ENCODE results near the gene MINDY4.
A peak's percentile ranks its signal among the peaks of the same experiment; 100 is the strongest.

The MINDY4 gene

DNA sequence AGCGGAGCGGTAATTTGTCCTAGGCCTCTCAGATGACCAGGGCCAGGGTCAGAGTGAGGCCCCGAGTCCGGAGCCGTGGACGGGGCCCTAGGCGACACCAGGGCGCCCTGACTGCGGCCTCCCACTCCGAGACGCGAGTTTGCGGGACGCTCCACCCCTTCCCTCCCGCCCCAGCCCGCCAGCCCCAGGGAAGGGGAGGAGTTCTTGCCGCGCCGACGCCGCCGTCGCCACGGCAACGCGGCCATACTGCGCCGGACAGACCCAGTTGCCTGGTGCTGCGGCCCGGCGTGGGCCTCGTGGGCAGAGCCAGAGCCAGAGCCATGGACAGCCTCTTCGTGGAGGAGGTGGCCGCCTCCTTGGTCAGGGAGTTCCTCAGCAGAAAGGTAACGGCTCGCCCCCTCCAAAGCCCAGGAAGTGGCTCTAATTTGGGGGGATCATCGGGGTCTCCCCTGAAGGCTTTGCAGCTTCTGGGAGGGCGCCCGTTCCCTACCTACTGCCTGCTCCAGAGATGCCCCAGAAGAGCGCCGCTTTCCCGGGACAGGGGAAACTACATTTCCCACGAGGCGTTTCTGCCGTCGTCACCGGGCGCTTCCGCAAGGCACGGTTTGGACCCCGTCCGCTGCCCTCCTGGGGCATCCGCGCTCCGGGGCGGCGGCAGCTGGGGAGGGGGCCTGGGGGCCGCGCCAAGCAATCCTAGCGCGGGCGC lies at the start of gene MINDY4:
TSS of gene MINDY4 (plus strand) at position 244 of the 706 bp plus-strand sequence. CDS start at position 321, 77 bp downstream.
- TF ChIP-seq CTCF (IDR thresholded peaks at IDR 0.05; ENCODE audit: low read depth, low read length) = no peak
- peak; percentile 69 to 89 for DNase-seq (ENCODE audit: low read depth in 2 of 2)
- H3K4me3 ChIP-seq (replicated peaks in 1 of 2; ENCODE audit: low read depth in 2 of 2, low read length in 2 of 2) = peak within 1 kb of the TSS; percentile 66 to 67

- no peak overlapping the region for H3K4me3 ChIP-seq (replicated peaks in 1 of 2; ENCODE audit: low read depth in 2 of 2, low read length in 2 of 2)
- no peak for TF ChIP-seq CTCF (IDR thresholded peaks at IDR 0.05; ENCODE audit: low read depth, low read length)
- DNase-seq (ENCODE audit: low read depth in 2 of 2) = no peak
These were observed 49.0 kb upstream of the MINDY4 start for GRCh38 chr7:30722187-30722586.

DNA sequence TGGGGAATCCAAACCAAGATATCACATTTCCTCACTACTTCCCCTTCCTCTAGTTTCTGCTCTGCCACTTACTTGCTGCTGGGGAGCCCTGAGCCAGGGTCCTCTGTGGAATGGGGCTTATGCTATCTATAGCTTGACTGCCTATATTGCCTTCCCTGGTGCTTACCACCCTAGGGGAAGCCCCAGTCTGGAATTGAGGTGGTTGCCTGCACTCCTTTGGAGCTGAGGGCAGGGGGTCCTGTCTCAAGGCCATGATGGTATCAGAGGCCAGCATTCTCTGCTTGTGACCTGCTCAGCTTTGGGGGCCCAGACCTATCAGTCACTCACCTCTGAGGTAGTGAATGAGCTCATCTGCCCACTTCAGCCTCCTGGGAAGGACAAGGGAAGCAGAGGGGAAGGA lies 48.5 kb upstream of the MINDY4 start:
- no peak overlapping the region for H3K4me3 ChIP-seq (replicated peaks in 1 of 2; ENCODE audit: low read depth in 2 of 2, low read length in 2 of 2)
- DNase-seq (ENCODE audit: low read depth in 2 of 2) = no peak
- TF ChIP-seq CTCF (IDR thresholded peaks at IDR 0.05; ENCODE audit: low read depth, low read length) = no peak

DNA sequence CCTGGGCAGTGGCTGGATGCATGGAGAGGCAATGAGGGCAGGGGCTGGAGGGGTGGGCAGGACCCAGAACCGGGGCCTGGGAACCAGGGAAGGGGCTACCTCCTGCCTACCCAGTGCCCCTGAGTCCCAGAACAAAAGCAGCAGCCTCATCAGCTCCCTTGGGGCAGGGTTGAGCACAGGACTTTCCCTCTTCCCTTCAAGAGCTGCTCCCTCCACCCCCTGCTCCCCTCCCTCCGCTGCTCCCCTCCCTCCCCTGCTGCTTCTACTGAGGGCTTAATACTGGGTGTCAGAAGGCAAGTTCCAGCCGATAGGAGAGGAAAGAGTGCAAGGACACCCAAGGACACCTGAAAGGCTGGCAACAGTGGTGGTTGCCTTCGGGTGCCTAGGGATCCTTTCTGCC lies 47.4 kb upstream of the MINDY4 start:
- TF ChIP-seq CTCF (IDR thresholded peaks at IDR 0.05; ENCODE audit: low read depth, low read length) = no peak
- H3K4me3 ChIP-seq (replicated peaks in 1 of 2; ENCODE audit: low read depth in 2 of 2, low read length in 2 of 2) = no peak overlapping the region
- no peak for DNase-seq (ENCODE audit: low read depth in 2 of 2)

DNA sequence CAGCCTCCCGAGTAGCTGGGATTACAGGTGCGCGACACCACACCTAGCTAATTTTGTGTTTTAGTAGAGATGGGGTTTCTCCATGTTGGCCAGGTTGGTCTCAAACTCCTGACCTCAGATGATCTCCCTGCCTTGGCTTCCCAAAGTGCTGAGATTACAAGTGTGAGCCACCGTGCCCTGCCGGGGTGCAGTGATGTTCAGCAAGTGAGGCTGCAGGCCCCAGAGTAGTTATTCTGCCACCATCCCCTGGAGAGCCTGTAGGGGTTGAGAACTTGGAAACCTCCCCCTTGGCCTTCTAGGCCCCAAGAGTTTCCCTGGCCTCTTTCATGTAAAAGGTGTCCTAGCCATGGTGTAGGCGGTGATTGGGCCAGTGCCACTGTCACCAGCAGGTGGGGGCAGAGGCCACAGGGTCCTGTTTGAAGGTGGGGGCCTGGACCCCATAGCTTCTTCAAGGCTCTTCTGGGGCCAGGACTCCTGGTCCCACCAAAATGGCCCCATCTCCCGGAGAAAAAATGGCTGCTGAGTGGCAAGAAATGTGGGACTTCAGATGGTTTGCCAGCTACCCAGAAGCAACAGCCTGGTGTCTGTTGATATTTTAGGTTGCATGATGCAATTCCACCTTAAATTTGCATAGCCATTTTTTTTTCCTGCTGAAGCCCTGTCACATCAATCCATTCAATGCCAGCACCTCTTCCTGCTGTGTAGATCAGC lies 44.8 kb upstream of the MINDY4 start:
- H3K4me3 ChIP-seq (replicated peaks in 1 of 2; ENCODE audit: low read depth in 2 of 2, low read length in 2 of 2) = no peak overlapping the region
- TF ChIP-seq CTCF (IDR thresholded peaks at IDR 0.05; ENCODE audit: low read depth, low read length) = no peak
- no peak for DNase-seq (ENCODE audit: low read depth in 2 of 2)

- no peak for DNase-seq (ENCODE audit: low read depth in 2 of 2)
- no peak for TF ChIP-seq CTCF (IDR thresholded peaks at IDR 0.05; ENCODE audit: low read depth, low read length)
- no peak overlapping the region for H3K4me3 ChIP-seq (replicated peaks in 1 of 2; ENCODE audit: low read depth in 2 of 2, low read length in 2 of 2)
These were observed 43.9 kb upstream of the MINDY4 start for GRCh38 chr7:30727061-30727945.

Data from cardiac fibroblast (primary cell).